Smooth muscle cell (in vitro differentiated cells): ENCODE results near the gene RUSC2. TPM values are rescaled to one million over a fixed set of nuclear protein-coding genes. Genes with fewer than 3 reads are reported as not detected.

Source experiments
- DNase-seq: peaks from one replicate; lab custom pipeline; 2025; ENCODE audit not compliant: unreplicated experiment; lab: John Stamatoyannopoulos, UW
- H2AFZ ChIP-seq: fragments of 200-600 bp; sonication (generic); 2 replicates; pipeline ENCODE4 v1.6.0; 2016; ENCODE audit warnings: antibody characterized with exemption, low read depth, mild to moderate bottlenecking
- H3F3A ChIP-seq: fragments of 200-600 bp; sonication (generic); 2 replicates; pipeline ENCODE4 v1.6.0; 2017; ENCODE audit warnings: antibody characterized with exemption, low read depth
- H3K27ac ChIP-seq: fragments of 200-600 bp; sonication (generic); 2 replicates; pipeline ENCODE4 v1.5.1; 2016; ENCODE audit warnings: low read depth, mild to moderate bottlenecking
- H3K27me3 ChIP-seq: fragments of 200-600 bp; sonication (generic); 2 replicates; pipeline ENCODE4 v1.6.1; 2016; ENCODE audit warnings: low read depth, mild to moderate bottlenecking
- H3K36me3 ChIP-seq: fragments of 200-600 bp; sonication (generic); 2 replicates; pipeline ENCODE4 v1.5.1; 2016; ENCODE audit warnings: low read depth
- H3K4me1 ChIP-seq: fragments of 200-600 bp; sonication (generic); 2 replicates; pipeline ENCODE4 v1.5.1; 2016; ENCODE audit warnings: low read depth
- H3K4me2 ChIP-seq: fragments of 200-600 bp; sonication (generic); 2 replicates; pipeline ENCODE4 v1.6.0; 2016; ENCODE audit warnings: mild to moderate bottlenecking
- H3K4me3 ChIP-seq: fragments of 200-600 bp; sonication (generic); 2 replicates; pipeline ENCODE4 v1.5.1; 2016; ENCODE audit warnings: mild to moderate bottlenecking
- H3K79me2 ChIP-seq: fragments of 200-600 bp; sonication (generic); 2 replicates; pipeline ENCODE4 v1.6.0; 2016; ENCODE audit warnings: low read depth, mild to moderate bottlenecking
- H3K9ac ChIP-seq: fragments of 200-600 bp; sonication (generic); 2 replicates; pipeline ENCODE4 v1.6.0; 2016; ENCODE audit warnings: low read depth
- H3K9me3 ChIP-seq: fragments of 200-600 bp; sonication (generic); replicated peaks from 2 replicates; pipeline ENCODE4 v1.5.1; 2016; ENCODE audit warnings: low read depth
- H4K20me1 ChIP-seq: fragments of 200-600 bp; sonication (generic); 2 replicates; pipeline ENCODE4 v1.6.0; 2016; ENCODE audit warnings: low read depth
- CTCF ChIP-seq: fragments of 200-600 bp; sonication (generic); IDR thresholded peaks from 2 replicates; pipeline ENCODE4 v1.5.1; 2017; ENCODE audit warnings: borderline replicate concordance, mild to moderate bottlenecking, antibody characterized with exemption; ENCODE audit not compliant: insufficient read depth, poor library complexity, severe bottlenecking
- WGBS: methylation state at CpG from one replicate; pipeline ENCODE4 v1.1.7; 2016; ENCODE audit warnings: low lambda C conversion rate; 5-methylcytosine and 5-hydroxymethylcytosine counted together
- polyA plus RNA-seq: library from polyadenylated mRNA; unstranded; fragments of >200 nt; fragmentation: Nextera tagmentation; extraction: Ambion mirVana; gene quantifications from 2 replicates; pipeline ENCODE4 v1.2.1, GENCODE V29; 2016
- total RNA-seq: library from RNA; depleted of rRNA; stranded (reverse); fragments of >200 nt; gene quantifications from 2 replicates; pipeline ENCODE4 v1.2.3, GENCODE V29; 2014

Gene RUSC2
- total and polyA plus RNA-seq, 2 experiments from 2014 or later = 16.5 to 29.5 TPM

GRCh38 chr9:35452481-35452880 is 37.4 kb upstream of the RUSC2 start:
- TF ChIP-seq CTCF = no peak
- Histone ChIP-seq H3K27me3 (peaks cover 9% of the 10 kb centered on the region), H3K79me2 (no peaks in the 10 kb centered on the region), H3K9ac (no peak overlapping the region), H3K4me2 (no peak overlapping the region), H3K9me3 (no peaks in the 10 kb centered on the region), H3K4me3 (no peak overlapping the region), H3K27ac (no peak overlapping the region), H3F3A (no peaks in the 10 kb centered on the region), H3K4me1 (no peaks in the 10 kb centered on the region), H2AFZ (no peak overlapping the region), H4K20me1 (no peaks in the 10 kb centered on the region), H3K36me3 (no peaks in the 10 kb centered on the region)
- DNase-seq = no peak
- 75% methylated on average over 2 of the region's 2 CpGs for WGBS

GRCh38 chr9:35453786-35454185 is 36.1 kb upstream of the RUSC2 start:
- Histone ChIP-seq H4K20me1 (no peaks in the 10 kb centered on the region), H3K9me3 (no peaks in the 10 kb centered on the region), H3K4me2 (no peak overlapping the region), H3K9ac (no peak overlapping the region), H3K27me3 (peaks cover 9% of the 10 kb centered on the region), H3K27ac (no peak overlapping the region), H2AFZ (no peak overlapping the region), H3K79me2 (no peaks in the 10 kb centered on the region), H3F3A (no peaks in the 10 kb centered on the region), H3K4me1 (no peaks in the 10 kb centered on the region), H3K36me3 (no peaks in the 10 kb centered on the region), H3K4me3 (no peak overlapping the region)
- TF ChIP-seq CTCF = no peak
- DNase-seq = no peak
- WGBS = 91% methylated on average over 2 of the region's 2 CpGs

- Histone ChIP-seq H3F3A (no peaks in the 10 kb centered on the region), H3K4me2 (no peak overlapping the region), H3K36me3 (no peaks in the 10 kb centered on the region), H3K9ac (no peak overlapping the region), H4K20me1 (no peaks in the 10 kb centered on the region), H2AFZ (no peak overlapping the region), H3K4me3 (no peak overlapping the region), H3K27me3 (no peaks in the 10 kb centered on the region), H3K79me2 (no peaks in the 10 kb centered on the region), H3K27ac (no peak overlapping the region), H3K4me1 (no peaks in the 10 kb centered on the region), H3K9me3 (no peaks in the 10 kb centered on the region)
- no peak for TF ChIP-seq CTCF
- WGBS = 67% methylated on average over 2 of the region's 2 CpGs
- DNase-seq = no peak
Observed at GRCh38 chr9:35464141-35465025, 25.5 kb upstream of the RUSC2 start.

- Histone ChIP-seq H4K20me1 (no peaks in the 10 kb centered on the region), H3K27me3 (peaks cover 15% of the 10 kb centered on the region), H3K79me2 (no peaks in the 10 kb centered on the region), H3K9ac (no peak overlapping the region), H3K4me2 (no peak overlapping the region), H3K27ac (no peak overlapping the region), H2AFZ (no peak overlapping the region), H3F3A (no peaks in the 10 kb centered on the region), H3K9me3 (no peaks in the 10 kb centered on the region), H3K36me3 (no peaks in the 10 kb centered on the region), H3K4me3 (no peak overlapping the region), H3K4me1 (no peaks in the 10 kb centered on the region)
- no peak for DNase-seq
- TF ChIP-seq CTCF = no peak
- WGBS = 78% methylated on average over 1 of the region's 1 CpG
Observed at GRCh38 chr9:35470340-35470739, 19.6 kb upstream of the RUSC2 start.
